Gastrocnemius medialis (tissue), 4 donors: Measurements from ENCODE around the gene FBRSL1.

Source experiments
- CTCF ChIP-seq, 5 experiments: fragments of 450-650 bp in 3 of 5; fragments of 200-600 bp in 2 of 5; sonication (generic) in 2 of 5; IDR thresholded peaks in 4 of 5; conservative IDR thresholded peaks in 1 of 5; 1 replicate in 4 of 5; 2 replicates in 1 of 5; pipeline ENCODE4 v1.5.1; 2016 to 2019; ENCODE audit warnings: antibody characterized with exemption in 5 of 5, mild to moderate bottlenecking in 3 of 5, moderate library complexity in 3 of 5
- POLR2A ChIP-seq, 2 donors: fragments of 450-650 bp; IDR thresholded peaks; one replicate each; pipeline ENCODE4 v1.6.1; 2017; ENCODE audit warnings: antibody characterized with exemption in 2 of 2, mild to moderate bottlenecking in 2 of 2, moderate library complexity in 2 of 2

GRCh38 chr12:132484183-132484890, 5.6 kb upstream of the FBRSL1 start:
- TF ChIP-seq CTCF (IDR thresholded peaks at IDR 0.05 in 4 of 5, conservative IDR thresholded peaks at IDR 0.05 in 1 of 5) (no peak), POLR2A (IDR thresholded peaks at IDR 0.05) (no peak)
